CD4-positive, alpha-beta T cell (primary cell): ENCODE data around the gene MMP26. TPM values are rescaled to one million over a fixed set of nuclear protein-coding genes. Genes with fewer than 3 reads are reported as not detected.

Source experiments
- ATAC-seq: fragments of 200-7000 bp; cut with Tn5 transposase; one replicate; pipeline ENCODE4 v1.10.0; 2022; ENCODE audit warnings: mild to moderate bottlenecking; ENCODE audit not compliant: poor library complexity
- CTCF ChIA-PET: fragments of 350-600 bp; sonication (Branson Sonifier 250); formaldehyde crosslinking; loops from one replicate; lab custom pipeline; 2021; ENCODE audit warnings: antibody characterized with exemption, inconsistent platforms; lab: Charles Lee
- POLR2A ChIA-PET: fragments of 350-600 bp; sonication (Branson Sonifier 250); formaldehyde crosslinking; loops from one replicate; lab custom pipeline; 2021; ENCODE audit warnings: antibody characterized with exemption, inconsistent platforms; lab: Charles Lee
- DNase-seq, 14 experiments: peaks; one replicate each; pipeline ENCODE4 v3.0.0-alpha.2; 2013 to 2020; ENCODE audit warnings: mixed read lengths in 2 of 14
- H3K27ac ChIP-seq, 2 donors: one replicate each; pipeline versions ENCODE4 v1.5.1 to v1.7.0; 2013; ENCODE audit warnings: low read length in 2 of 2, low read depth in 1 of 2, mild to moderate bottlenecking in 1 of 2
- H3K27me3 ChIP-seq, 2 experiments: 1 replicate in 1 of 2; 2 replicates in 1 of 2; pipeline versions ENCODE4 v1.6.1 to v1.7.0; 2013; ENCODE audit warnings: low read length in 2 of 2, control low read depth in 1 of 2, mild to moderate bottlenecking in 1 of 2, moderate library complexity in 1 of 2; ENCODE audit not compliant: insufficient read depth in 2 of 2, control insufficient read depth in 1 of 2
- H3K36me3 ChIP-seq: one replicate; pipeline ENCODE4 v1.6.1; 2013; ENCODE audit warnings: low read length, control low read depth; ENCODE audit not compliant: insufficient read depth
- H3K4me1 ChIP-seq: one replicate; pipeline ENCODE4 v1.6.1; 2013; ENCODE audit warnings: low read length, control low read depth; ENCODE audit not compliant: insufficient read depth
- H3K4me3 ChIP-seq: one replicate; pipeline ENCODE4 v1.5.1; 2013; ENCODE audit warnings: mild to moderate bottlenecking, low read length, moderate library complexity
- H3K9me3 ChIP-seq, 2 experiments: 1 replicate in 1 of 2; 2 replicates in 1 of 2; pipeline versions ENCODE4 v1.6.1 to v1.7.0; 2013; ENCODE audit warnings: low read length in 2 of 2, mild to moderate bottlenecking in 2 of 2, control low read depth in 1 of 2, moderate library complexity in 1 of 2; ENCODE audit not compliant: control insufficient read depth in 1 of 2, insufficient read depth in 1 of 2
- H3K27ac Mint-ChIP-seq: one replicate; pipeline ENCODE4 v1.8.0; 2020; ENCODE audit warnings: mixed read lengths
- H3K27me3 Mint-ChIP-seq: one replicate; pipeline ENCODE4 v1.8.0; 2021; ENCODE audit warnings: mixed read lengths
- H3K36me3 Mint-ChIP-seq: one replicate; pipeline ENCODE4 v1.8.0; 2021; ENCODE audit warnings: low read depth, mixed read lengths
- H3K4me1 Mint-ChIP-seq: one replicate; pipeline ENCODE4 v1.8.0; 2021; ENCODE audit warnings: low read depth, mixed read lengths
- H3K4me3 Mint-ChIP-seq: one replicate; pipeline ENCODE4 v1.8.0; 2020; ENCODE audit warnings: mild to moderate bottlenecking, mixed read lengths
- H3K9me3 Mint-ChIP-seq: one replicate; pipeline ENCODE4 v1.8.0; 2020; ENCODE audit warnings: mixed read lengths
- CTCF ChIP-seq: fragments of 200-600 bp; IDR thresholded peaks from one replicate; pipeline ENCODE4 v1.8.0; 2022; ENCODE audit warnings: antibody characterized with exemption, mild to moderate bottlenecking
- intact Hi-C, 2 experiments: fragments of 100-400 bp; cut with DNase I in 1 of 2; cut with micrococcal nuclease in 1 of 2; formaldehyde crosslinking; loops; one replicate each; pipeline versions ENCODE4 v1.15.1 to v1.9.0; 2023 to 2025; cut with DNase I, micrococcal nuclease
- total RNA-seq, 174 experiments: library from RNA in 2 of 174; stranded (reverse) in 2 of 174; gene quantifications; one replicate each; pipeline ENCODE4 v1.2.3 and lab custom pipeline; 2021 to 2026

The MMP26 gene
- total RNA-seq, 2 experiments from 2014 or later, result not detected

- H3K27ac ChIP-seq, result no peak overlapping the region
- DNase-seq, result no peak
- no peak overlapping the region for H3K27ac Mint-ChIP-seq
- no peaks in the 10 kb centered on the region for H3K36me3 ChIP-seq
- ATAC-seq, result no peak
- H3K4me3 ChIP-seq, result no peak overlapping the region
- no peaks in the 10 kb centered on the region for H3K36me3 Mint-ChIP-seq
- no peaks in the 10 kb centered on the region for H3K4me1 Mint-ChIP-seq
- intact Hi-C loops, result no loop called here
- TF ChIP-seq CTCF, result no peak
- H3K4me1 ChIP-seq, result no peaks in the 10 kb centered on the region
- ChIA-PET POLR2A (no interaction called here), CTCF (no interaction called here)
- H3K27me3 ChIP-seq, result peaks cover 0 to 5% of the 10 kb centered on the region in 2 experiments
- no peak overlapping the region for H3K4me3 Mint-ChIP-seq
- H3K9me3 Mint-ChIP-seq, result no peaks in the 10 kb centered on the region
- H3K9me3 ChIP-seq, result no peaks in the 10 kb centered on the region
- peaks cover 30% of the 10 kb centered on the region for H3K27me3 Mint-ChIP-seq
Measured at GRCh38 chr11:4677948-4678347, 26.6 kb upstream of the MMP26 start.

GRCh38 chr11:4680341-4680740, 24.2 kb upstream of the MMP26 start:
- Mint-ChIP-seq H3K36me3 (no peaks in the 10 kb centered on the region), H3K9me3 (no peaks in the 10 kb centered on the region), H3K4me3 (no peak overlapping the region), H3K27me3 (peaks cover 11% of the 10 kb centered on the region), H3K4me1 (no peaks in the 10 kb centered on the region), H3K27ac (no peak overlapping the region)
- ATAC-seq (no peak), DNase-seq (no peak)
- intact Hi-C loops, result no loop called here
- CTCF ChIA-PET, result no interaction called here
- H3K27me3 ChIP-seq, result peaks cover 0 to 4% of the 10 kb centered on the region in 2 experiments
- no peak overlapping the region for H3K27ac ChIP-seq
- no peak overlapping the region for H3K4me3 ChIP-seq
- POLR2A ChIA-PET, result no interaction called here
- no peaks in the 10 kb centered on the region for H3K9me3 ChIP-seq
- H3K4me1 ChIP-seq, result no peaks in the 10 kb centered on the region
- no peak for TF ChIP-seq CTCF
- no peaks in the 10 kb centered on the region for H3K36me3 ChIP-seq

GRCh38 chr11:4682623-4683419, 21.8 kb upstream of the MMP26 start:
- no peaks in the 10 kb centered on the region for H3K9me3 Mint-ChIP-seq
- intact Hi-C loops, result no loop called here

More at GRCh38 chr11:4682623-4683419, 21.8 kb upstream of the MMP26 start:
- Mint-ChIP-seq H3K4me1 (no peaks in the 10 kb centered on the region), H3K36me3 (no peaks in the 10 kb centered on the region), H3K27me3 (peaks cover 5% of the 10 kb centered on the region), H3K4me3 (no peak overlapping the region), H3K27ac (no peak overlapping the region)
- H3K36me3 ChIP-seq, result no peaks in the 10 kb centered on the region
- ChIA-PET CTCF (no interaction called here), POLR2A (no interaction called here)
- H3K27me3 ChIP-seq, result peaks cover 0 to 4% of the 10 kb centered on the region in 2 experiments
- H3K4me1 ChIP-seq, result no peaks in the 10 kb centered on the region
- DNase-seq (no peak), ATAC-seq (no peak)
- no peak overlapping the region for H3K27ac ChIP-seq
- no peak for TF ChIP-seq CTCF
- H3K9me3 ChIP-seq, result no peaks in the 10 kb centered on the region
- no peak overlapping the region for H3K4me3 ChIP-seq
